Measurements from ENCODE around the gene COMT. TPM values are rescaled to one million over a fixed set of nuclear protein-coding genes. Genes with fewer than 3 reads are reported as not detected.

The COMT gene
- total RNA-seq, 1 experiment from 2014 or later, result 109 TPM

DNA sequence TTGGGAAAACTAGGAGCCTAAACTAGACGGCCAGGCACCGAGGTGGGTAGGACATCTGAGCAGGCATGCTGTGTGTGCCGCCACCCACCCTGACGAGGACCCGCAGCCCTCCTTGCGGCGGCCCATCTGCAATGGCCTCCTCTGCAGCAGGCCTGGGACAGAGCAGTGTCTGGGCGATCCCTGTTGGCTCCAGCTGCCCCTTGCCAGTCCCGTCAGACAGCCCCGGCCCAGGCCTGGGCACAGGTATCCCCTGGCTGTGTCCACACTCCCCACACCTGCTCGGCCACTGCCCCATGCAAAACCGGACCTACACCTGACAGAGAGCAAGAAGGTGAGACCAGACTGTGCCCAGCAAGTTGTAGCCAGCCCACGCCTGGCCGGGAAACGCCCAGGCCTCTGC lies 48.2 kb upstream of the COMT start:
- ChIA-PET RAD21 (ENCODE audit: low non-redundant PET in 1 of 2, low total read pairs in 2 of 2, uncharacterized antibody in 2 of 2, unreplicated experiment in 2 of 2) (no interaction called here), CTCF (no interaction called here), POLR2A (no interaction called here)
- TF ChIP-seq, protein P1, sequence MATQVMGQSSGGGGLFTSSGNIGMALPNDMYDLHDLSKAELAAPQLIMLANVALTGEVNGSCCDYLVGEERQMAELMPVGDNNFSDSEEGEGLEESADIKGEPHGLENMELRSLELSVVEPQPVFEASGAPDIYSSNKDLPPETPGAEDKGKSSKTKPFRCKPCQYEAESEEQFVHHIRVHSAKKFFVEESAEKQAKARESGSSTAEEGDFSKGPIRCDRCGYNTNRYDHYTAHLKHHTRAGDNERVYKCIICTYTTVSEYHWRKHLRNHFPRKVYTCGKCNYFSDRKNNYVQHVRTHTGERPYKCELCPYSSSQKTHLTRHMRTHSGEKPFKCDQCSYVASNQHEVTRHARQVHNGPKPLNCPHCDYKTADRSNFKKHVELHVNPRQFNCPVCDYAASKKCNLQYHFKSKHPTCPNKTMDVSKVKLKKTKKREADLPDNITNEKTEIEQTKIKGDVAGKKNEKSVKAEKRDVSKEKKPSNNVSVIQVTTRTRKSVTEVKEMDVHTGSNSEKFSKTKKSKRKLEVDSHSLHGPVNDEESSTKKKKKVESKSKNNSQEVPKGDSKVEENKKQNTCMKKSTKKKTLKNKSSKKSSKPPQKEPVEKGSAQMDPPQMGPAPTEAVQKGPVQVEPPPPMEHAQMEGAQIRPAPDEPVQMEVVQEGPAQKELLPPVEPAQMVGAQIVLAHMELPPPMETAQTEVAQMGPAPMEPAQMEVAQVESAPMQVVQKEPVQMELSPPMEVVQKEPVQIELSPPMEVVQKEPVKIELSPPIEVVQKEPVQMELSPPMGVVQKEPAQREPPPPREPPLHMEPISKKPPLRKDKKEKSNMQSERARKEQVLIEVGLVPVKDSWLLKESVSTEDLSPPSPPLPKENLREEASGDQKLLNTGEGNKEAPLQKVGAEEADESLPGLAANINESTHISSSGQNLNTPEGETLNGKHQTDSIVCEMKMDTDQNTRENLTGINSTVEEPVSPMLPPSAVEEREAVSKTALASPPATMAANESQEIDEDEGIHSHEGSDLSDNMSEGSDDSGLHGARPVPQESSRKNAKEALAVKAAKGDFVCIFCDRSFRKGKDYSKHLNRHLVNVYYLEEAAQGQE (IDR thresholded peaks at IDR 0.05; ENCODE audit: low read depth), result no peak
- TF ChIP-seq SIN3A (IDR thresholded peaks at IDR 0.05; ENCODE audit: low read depth) (no peak), JUND (IDR thresholded peaks at IDR 0.05) (no peak), POLR2A (IDR thresholded peaks at IDR 0.05; ENCODE audit: borderline replicate concordance, extremely low read depth, insufficient read depth, insufficient read length) (no peak), TCF7L2 (IDR thresholded peaks at IDR 0.05; ENCODE audit: borderline replicate concordance, extremely low read depth, insufficient read depth, insufficient read length) (no peak), FOSL1 (IDR thresholded peaks at IDR 0.05; ENCODE audit: low read depth) (no peak), CBX3 (IDR thresholded peaks at IDR 0.05; ENCODE audit: low read depth) (no peak)
- TF ChIP-seq, protein P2, sequence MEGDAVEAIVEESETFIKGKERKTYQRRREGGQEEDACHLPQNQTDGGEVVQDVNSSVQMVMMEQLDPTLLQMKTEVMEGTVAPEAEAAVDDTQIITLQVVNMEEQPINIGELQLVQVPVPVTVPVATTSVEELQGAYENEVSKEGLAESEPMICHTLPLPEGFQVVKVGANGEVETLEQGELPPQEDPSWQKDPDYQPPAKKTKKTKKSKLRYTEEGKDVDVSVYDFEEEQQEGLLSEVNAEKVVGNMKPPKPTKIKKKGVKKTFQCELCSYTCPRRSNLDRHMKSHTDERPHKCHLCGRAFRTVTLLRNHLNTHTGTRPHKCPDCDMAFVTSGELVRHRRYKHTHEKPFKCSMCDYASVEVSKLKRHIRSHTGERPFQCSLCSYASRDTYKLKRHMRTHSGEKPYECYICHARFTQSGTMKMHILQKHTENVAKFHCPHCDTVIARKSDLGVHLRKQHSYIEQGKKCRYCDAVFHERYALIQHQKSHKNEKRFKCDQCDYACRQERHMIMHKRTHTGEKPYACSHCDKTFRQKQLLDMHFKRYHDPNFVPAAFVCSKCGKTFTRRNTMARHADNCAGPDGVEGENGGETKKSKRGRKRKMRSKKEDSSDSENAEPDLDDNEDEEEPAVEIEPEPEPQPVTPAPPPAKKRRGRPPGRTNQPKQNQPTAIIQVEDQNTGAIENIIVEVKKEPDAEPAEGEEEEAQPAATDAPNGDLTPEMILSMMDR (IDR thresholded peaks at IDR 0.05 in 2 of 3, conservative IDR thresholded peaks at IDR 0.05 in 1 of 3; ENCODE audit: borderline replicate concordance in 1 of 3, insufficient read depth in 1 of 3, low read depth in 2 of 3, low read length in 2 of 3), result no peak
- Histone ChIP-seq H3K27ac (ENCODE audit: low read depth, low read length) (no peak overlapping the region), H3K9ac (ENCODE audit: low read length) (no peak overlapping the region), H3K4me1 (ENCODE audit: control insufficient read depth in 1 of 2, insufficient read depth in 2 of 2, low read length in 2 of 2) (peaks cover 17 to 33% of the 10 kb centered on the region in 2 experiments), H3K9me3 (ENCODE audit: control insufficient read depth in 1 of 2, insufficient read depth in 1 of 2, low read depth in 1 of 2, low read length in 2 of 2) (no peaks in the 10 kb centered on the region), H3K79me2 (ENCODE audit: insufficient read depth, low read length) (no peaks in the 10 kb centered on the region), H2AFZ (ENCODE audit: low read depth, low read length, poor library complexity, severe bottlenecking) (no peak overlapping the region), H4K20me1 (ENCODE audit: insufficient read depth) (no peaks in the 10 kb centered on the region), H3K27me3 (ENCODE audit: insufficient read depth, low read length) (no peaks in the 10 kb centered on the region), H3K4me3 (replicated peaks in 1 of 2; ENCODE audit: low read depth in 1 of 2, low read length in 2 of 2) (no peak overlapping the region), H3K36me3 (ENCODE audit: control insufficient read depth in 1 of 2, insufficient read depth in 2 of 2, low read length in 2 of 2) (no peaks in the 10 kb centered on the region), H3K9me2 (ENCODE audit: insufficient read depth) (no peaks in the 10 kb centered on the region), H3K4me2 (ENCODE audit: low read length) (no peak overlapping the region)
- BruUV-seq (replicated peaks), result no TSS peak
- ATAC-seq (no peak), DNase-seq (ENCODE audit: low read depth, low spot score) (no peak)
- intact Hi-C loops (cut with micrococcal nuclease), result no loop called here
